HCT116 (cell line): Measurements from ENCODE around the gene KIRREL1.

Experiments used
- CTCF ChIP-seq, 3 experiments: fragments of 200-600 bp in 1 of 3; sonication (generic) in 1 of 3; IDR thresholded peaks in 2 of 3; conservative IDR thresholded peaks in 1 of 3; 2 replicates each; pipeline ENCODE4 v1.5.1; 2012 to 2017; ENCODE audit warnings: low read depth in 2 of 3, low read length in 2 of 3, antibody characterized with exemption in 1 of 3, borderline replicate concordance in 1 of 3, control low read depth in 1 of 3, mild to moderate bottlenecking in 1 of 3, mixed read lengths in 1 of 3, mixed run types in 1 of 3, moderate library complexity in 1 of 3; ENCODE audit not compliant: insufficient read depth in 1 of 3
- FOSL1 ChIP-seq: IDR thresholded peaks from 2 replicates; pipeline ENCODE4 v1.6.1; 2012; ENCODE audit warnings: low read depth
- POLR2A ChIP-seq: IDR thresholded peaks from 2 replicates; pipeline ENCODE4 v1.7.0; 2011; ENCODE audit warnings: borderline replicate concordance; ENCODE audit not compliant: insufficient read depth, insufficient read length; ENCODE audit errors: extremely low read depth
- POLR2AphosphoS5 ChIP-seq: IDR thresholded peaks from 2 replicates; pipeline ENCODE4 v1.6.1; 2011; ENCODE audit warnings: mild to moderate bottlenecking, low read depth, low read length, moderate library complexity
- SP1 ChIP-seq: IDR thresholded peaks from 2 replicates; pipeline ENCODE4 v1.6.1; 2012; ENCODE audit warnings: low read depth

- TF ChIP-seq SP1, result no peak
- no peak for TF ChIP-seq FOSL1
- TF ChIP-seq POLR2A, result no peak
- TF ChIP-seq POLR2AphosphoS5, result no peak
- peak; percentile 60 to 69 (median 67); a peak in 5 of 6 replicates for TF ChIP-seq CTCF (IDR thresholded peaks at IDR 0.05 in 2 of 3, conservative IDR thresholded peaks at IDR 0.05 in 1 of 3; ENCODE audit: borderline replicate concordance in 1 of 3, insufficient read depth in 1 of 3, low read depth in 2 of 3, low read length in 2 of 3)
These were observed 45.0 kb upstream of the KIRREL1 start for GRCh38 chr1:157948312-157949073.
